22Rv1 (cell line): ENCODE data around the gene PGLYRP2.

Experiments used
- CTCF ChIP-seq: fragments of 450-650 bp; IDR thresholded peaks from 2 replicates; pipeline ENCODE4 v1.5.1; 2017; ENCODE audit warnings: mild to moderate bottlenecking
- ZFX ChIP-seq: fragments of 450-650 bp; IDR thresholded peaks from 2 replicates; pipeline ENCODE4 v1.6.1; 2017; ENCODE audit warnings: antibody characterized with exemption, borderline replicate concordance

GRCh38 chr19:15436012-15436825, 43.1 kb downstream of the PGLYRP2 start:
- TF ChIP-seq ZFX (no peak), CTCF (no peak)
